NT2/D1 (cell line): ENCODE results near the gene SPINT2.

Experiments used
- DNase-seq: peaks from one replicate; pipeline ENCODE4 v3.0.0-alpha.2; 2011; ENCODE audit warnings: low read depth, low spot score
- H3K27me3 ChIP-seq: 2 replicates; pipeline ENCODE4 v1.6.0; 2011; ENCODE audit warnings: mild to moderate bottlenecking; ENCODE audit not compliant: insufficient read length, insufficient read depth
- H3K36me3 ChIP-seq: 2 replicates; pipeline ENCODE4 v1.6.1; 2011; ENCODE audit warnings: mild to moderate bottlenecking, low read length, mixed read lengths; ENCODE audit not compliant: insufficient read depth, insufficient read length
- H3K4me1 ChIP-seq: 2 replicates; pipeline ENCODE4 v1.5.1; 2011; ENCODE audit not compliant: insufficient read depth, insufficient read length
- H3K4me3 ChIP-seq: 2 replicates; pipeline ENCODE4 v1.5.1; 2011; ENCODE audit warnings: low read depth; ENCODE audit not compliant: insufficient read length
- H3K9ac ChIP-seq: 2 replicates; pipeline ENCODE4 v1.6.0; 2011; ENCODE audit warnings: low read depth; ENCODE audit not compliant: insufficient read length
- H3K9me3 ChIP-seq: 2 replicates; pipeline ENCODE4 v1.5.1; 2011; ENCODE audit warnings: mild to moderate bottlenecking, low read length; ENCODE audit not compliant: insufficient read depth
- SUZ12 ChIP-seq: IDR thresholded peaks from 2 replicates; pipeline ENCODE4 v1.6.1; 2011; ENCODE audit not compliant: insufficient read length, insufficient read depth; ENCODE audit errors: extremely low read depth
- YY1 ChIP-seq: IDR thresholded peaks from 2 replicates; pipeline ENCODE4 v1.6.1; 2011; ENCODE audit not compliant: insufficient read length, insufficient read depth
- ZNF274 ChIP-seq: IDR thresholded peaks from 2 replicates; pipeline ENCODE4 v1.6.1; 2011; ENCODE audit warnings: mild to moderate bottlenecking, low read depth, low read length

The SPINT2 gene

DNA sequence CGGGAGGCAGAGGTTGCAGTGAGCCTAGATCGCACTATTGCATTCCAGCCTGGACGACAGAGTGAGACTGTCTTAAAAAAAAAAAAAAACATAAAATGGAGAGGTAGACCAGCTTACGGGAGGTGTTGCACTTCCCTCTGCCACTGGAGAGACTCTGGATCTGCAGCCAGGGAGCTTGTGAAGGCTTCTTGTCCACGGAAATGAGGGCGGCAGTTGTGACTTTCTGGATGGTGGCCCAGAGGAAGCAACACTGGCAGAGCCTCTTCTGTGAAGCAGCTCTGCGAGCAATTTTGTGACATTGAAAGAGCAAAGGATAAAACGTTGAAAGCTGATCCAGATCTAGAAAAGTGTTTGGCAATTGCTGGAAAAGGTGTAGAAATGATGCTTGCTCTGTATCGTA, 10.4 kb downstream of the SPINT2 start:
- no peak for DNase-seq
- TF ChIP-seq YY1 (no peak), ZNF274 (no peak), SUZ12 (no peak)
- H3K4me1 ChIP-seq = peaks cover 6% of the 10 kb centered on the region

DNA sequence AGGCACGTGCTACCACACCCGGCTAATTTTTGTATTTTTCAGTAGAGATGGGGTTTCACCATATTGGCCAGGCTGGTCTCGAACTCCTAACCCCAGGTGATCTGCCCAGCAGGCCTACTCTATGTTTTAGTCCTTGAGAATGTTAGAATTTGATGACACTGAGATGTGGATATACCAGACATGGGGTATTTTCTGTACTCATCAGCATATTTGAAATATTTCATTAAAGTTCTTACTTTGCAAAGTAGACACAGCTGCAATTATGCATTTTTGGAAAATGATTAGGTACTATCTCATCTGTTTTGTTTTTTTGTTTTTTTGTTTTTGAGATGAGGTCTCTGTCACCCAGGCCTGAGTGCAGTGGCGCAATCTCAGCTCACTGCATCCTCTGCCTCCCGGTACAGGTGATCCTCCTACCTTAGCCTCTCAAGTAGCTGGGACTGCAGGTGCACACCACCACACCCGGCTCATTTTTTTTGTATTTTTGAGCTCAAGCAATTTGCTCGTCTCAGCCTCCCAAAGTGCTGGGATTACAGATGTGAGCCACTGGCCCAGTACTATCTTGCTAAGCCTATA, 12.7 kb downstream of the SPINT2 start:
- TF ChIP-seq YY1 (no peak), SUZ12 (no peak), ZNF274 (no peak)
- Histone ChIP-seq H3K36me3 (peaks cover 25% of the 10 kb centered on the region), H3K27me3 (no peaks in the 10 kb centered on the region), H3K9ac (no peak overlapping the region), H3K4me3 (no peak overlapping the region), H3K4me1 (peaks cover 6% of the 10 kb centered on the region), H3K9me3 (no peaks in the 10 kb centered on the region)
- no peak for DNase-seq

More for the DNA sequence above, 10.4 kb downstream of the SPINT2 start:
- H3K36me3 ChIP-seq = peaks cover 10% of the 10 kb centered on the region
- no peak overlapping the region for H3K9ac ChIP-seq
- H3K27me3 ChIP-seq = no peaks in the 10 kb centered on the region
- no peaks in the 10 kb centered on the region for H3K9me3 ChIP-seq
- H3K4me3 ChIP-seq = no peak overlapping the region

DNA sequence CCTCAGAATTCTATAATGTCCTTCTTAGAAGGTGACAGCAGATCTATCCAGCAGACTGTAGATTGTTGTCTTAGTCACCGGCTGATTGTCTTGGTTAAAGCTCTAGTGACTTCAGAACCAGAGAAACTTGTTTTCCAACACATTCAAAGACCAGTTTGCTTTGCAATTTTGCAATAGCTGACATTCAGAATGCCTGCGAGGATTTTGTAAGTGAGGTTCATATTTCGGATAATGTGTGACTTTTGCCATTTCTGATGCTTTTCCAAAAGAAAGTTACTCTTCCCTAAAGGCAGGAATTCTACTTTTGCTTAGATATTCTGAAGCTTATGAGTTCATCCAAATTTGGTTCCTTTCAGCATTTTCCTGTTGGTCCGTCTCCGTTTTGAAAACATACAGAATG, 13.2 kb downstream of the SPINT2 start:
- Histone ChIP-seq H3K9ac (no peak overlapping the region), H3K4me1 (peaks cover 6% of the 10 kb centered on the region), H3K4me3 (no peak overlapping the region), H3K27me3 (no peaks in the 10 kb centered on the region), H3K36me3 (peaks cover 27% of the 10 kb centered on the region), H3K9me3 (no peaks in the 10 kb centered on the region)
- DNase-seq = no peak
- TF ChIP-seq ZNF274 = no peak
- TF ChIP-seq YY1 = no peak
- TF ChIP-seq SUZ12 = no peak

DNA sequence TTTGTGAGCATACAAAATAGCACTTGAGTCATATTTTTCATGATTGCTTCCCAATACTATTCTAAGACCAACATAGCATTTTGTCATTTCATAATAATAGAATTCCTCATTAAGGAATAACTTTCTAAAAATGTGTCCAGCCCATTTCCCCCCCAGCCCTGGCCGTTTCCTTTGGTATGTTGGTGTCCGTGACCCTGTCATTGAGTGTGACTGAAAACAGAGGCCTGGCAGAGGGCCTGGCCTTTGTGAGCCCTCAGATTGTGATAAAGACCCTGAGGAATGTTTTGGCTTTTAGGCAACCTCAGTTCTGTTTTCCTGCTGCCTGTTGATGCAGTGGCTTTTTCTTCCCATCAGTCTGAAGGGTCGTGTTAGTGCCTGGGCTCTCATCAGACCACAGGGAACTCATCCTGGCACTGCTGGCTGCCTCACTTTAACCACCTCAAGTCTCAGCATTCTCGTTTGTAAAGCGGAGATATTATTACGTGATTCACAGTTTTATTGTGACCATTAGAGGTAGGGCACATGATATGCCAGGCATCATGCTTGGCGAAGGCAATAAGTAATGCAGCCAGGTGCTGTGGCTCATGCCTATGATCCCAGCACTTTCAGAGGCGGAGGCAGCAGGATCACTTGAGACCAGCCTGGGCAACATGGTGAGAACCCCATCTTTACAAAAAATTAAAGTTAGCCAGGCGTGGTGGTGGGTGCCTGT, 13.8 kb downstream of the SPINT2 start:
- peak overlapping the region; percentile 36 for H3K9ac ChIP-seq

DNA sequence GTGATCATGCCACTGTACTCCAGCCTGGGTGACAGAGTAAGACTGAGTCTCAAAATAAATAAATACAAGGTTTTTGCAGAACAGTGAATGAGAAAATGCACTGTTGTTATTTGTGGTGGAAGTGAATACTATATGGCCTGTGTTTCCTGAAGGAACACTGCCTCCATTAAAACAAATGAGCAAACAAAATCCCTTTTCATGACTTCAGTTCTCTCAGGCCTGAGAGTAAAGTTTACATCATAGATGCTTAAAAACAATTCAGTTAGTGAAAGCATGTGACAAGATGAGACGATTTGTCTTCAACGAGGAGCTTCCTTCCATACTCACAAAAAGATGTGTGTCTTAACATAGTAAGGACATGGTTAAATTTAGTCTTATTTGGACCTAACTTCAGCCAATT, 14.4 kb downstream of the SPINT2 start:
- no peak overlapping the region for H3K9ac ChIP-seq
- TF ChIP-seq YY1 (no peak), SUZ12 (no peak), ZNF274 (no peak)
- H3K27me3 ChIP-seq = no peaks in the 10 kb centered on the region
- no peaks in the 10 kb centered on the region for H3K9me3 ChIP-seq
- H3K4me3 ChIP-seq = no peak overlapping the region
- H3K4me1 ChIP-seq = peaks cover 4% of the 10 kb centered on the region
- DNase-seq = no peak
- peaks cover 27% of the 10 kb centered on the region for H3K36me3 ChIP-seq

More for the DNA sequence above, 13.8 kb downstream of the SPINT2 start:
- H3K9me3 ChIP-seq = no peaks in the 10 kb centered on the region
- H3K36me3 ChIP-seq = peaks cover 27% of the 10 kb centered on the region
- peaks cover 5% of the 10 kb centered on the region for H3K4me1 ChIP-seq
- DNase-seq = no peak
- H3K4me3 ChIP-seq = no peak overlapping the region
- H3K27me3 ChIP-seq = no peaks in the 10 kb centered on the region
- TF ChIP-seq ZNF274 (no peak), YY1 (no peak), SUZ12 (no peak)

DNA sequence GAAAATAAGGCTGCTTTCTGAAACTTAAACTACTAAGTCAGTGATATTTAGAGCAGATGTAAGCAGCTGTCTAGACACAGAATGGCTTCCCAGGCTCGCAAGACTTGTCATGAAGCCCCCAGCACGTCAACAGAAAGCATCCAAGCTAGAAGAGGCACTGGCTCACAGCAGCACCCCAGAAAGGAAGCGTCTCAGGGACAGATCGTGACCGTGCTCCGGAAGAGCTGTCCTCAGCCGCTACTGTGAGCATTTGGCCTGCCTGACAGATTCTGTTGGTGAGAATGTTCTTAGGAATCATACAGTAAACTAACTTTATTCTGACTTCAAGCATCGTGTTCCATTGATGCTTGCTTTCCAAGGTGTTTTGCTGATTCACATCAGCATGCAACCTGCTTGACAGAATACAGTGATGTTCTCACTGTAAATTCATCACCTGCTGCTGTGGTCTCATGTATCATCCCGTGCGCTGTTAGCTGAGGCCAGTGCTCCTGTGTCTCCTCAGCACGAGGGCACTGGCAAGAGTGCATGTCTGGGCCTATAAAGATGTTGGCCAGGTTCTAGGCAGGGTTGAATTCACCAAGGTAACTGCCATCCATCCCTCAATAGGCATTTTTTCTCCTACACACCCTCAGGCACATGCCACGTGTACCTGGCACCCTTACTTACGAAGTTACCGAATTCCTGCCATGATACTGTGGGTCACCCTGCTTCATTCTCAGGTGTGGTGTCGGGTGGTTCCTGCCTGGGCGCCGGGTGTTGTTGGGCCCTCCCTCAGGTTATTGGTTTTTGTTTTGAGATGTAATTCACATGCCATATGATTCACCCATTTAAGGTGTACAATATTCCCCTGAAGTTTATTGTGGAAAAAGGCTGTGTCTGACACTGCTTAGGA, 15.9 kb downstream of the SPINT2 start:
- no peak for TF ChIP-seq SUZ12
- no peak for TF ChIP-seq YY1
- TF ChIP-seq ZNF274 = no peak
- Histone ChIP-seq H3K4me3 (no peak overlapping the region), H3K27me3 (no peaks in the 10 kb centered on the region), H3K9me3 (no peaks in the 10 kb centered on the region), H3K4me1 (peaks cover 4% of the 10 kb centered on the region), H3K9ac (peak overlapping the region; percentile 42), H3K36me3 (peaks cover 37% of the 10 kb centered on the region)
- DNase-seq = no peak
